GM12878 (cell line): ENCODE measurements around the gene C6orf52. TPM values are rescaled to one million over a fixed set of nuclear protein-coding genes. Genes with fewer than 3 reads are reported as not detected.

Experiments used
- ATAC-seq: fragments of 200-7000 bp; cut with Tn5 transposase; 3 replicates; pipeline ENCODE4 v1.9.1; 2020; ENCODE audit warnings: mild to moderate bottlenecking, moderate library complexity
- BruUV-seq: library from RNA; stranded (reverse); fragments of 400-500 nt; replicated peaks from 2 replicates; lab custom pipeline; 2021; lab: Mats Ljungman, UMichigan
- CTCF ChIA-PET: fragments of 300-600 bp; sonication (Branson Sonifier 250); formaldehyde crosslinking; extraction: SDS; loops from one replicate; lab custom pipeline; 2021; ENCODE audit warnings: inconsistent platforms; lab: Yijun Ruan, JAX
- POLR2A ChIA-PET: fragments of 350-600 bp; formaldehyde crosslinking; extraction: SDS; loops from one replicate; lab custom pipeline; 2021; ENCODE audit warnings: inconsistent platforms; lab: Charles Lee
- RAD21 ChIA-PET: fragments of 300-600 bp; sonication (Branson Sonifier 250); formaldehyde crosslinking; loops from one replicate; lab custom pipeline; 2023; ENCODE audit warnings: antibody characterized with exemption; ENCODE audit not compliant: unreplicated experiment; lab: Charles Lee
- SMC1A ChIA-PET: fragments of 300-600 bp; sonication (Branson Sonifier 250); formaldehyde crosslinking; loops from one replicate; lab custom pipeline; 2023; ENCODE audit not compliant: unreplicated experiment, uncharacterized antibody; lab: Charles Lee
- DNase-seq: peaks from one replicate; pipeline ENCODE4 v3.0.0-alpha.2; 2011; ENCODE audit warnings: low read depth, low spot score
- FAIRE-seq: peaks from 3 replicates; lab custom pipeline; 2011; peaks lifted over from hg19 to GRCh38; lab: Jason Lieb, UNC
- H2AFZ ChIP-seq: 2 replicates; pipeline ENCODE4 v1.6.0; 2011; ENCODE audit warnings: low read depth, low read length, control low read depth; ENCODE audit not compliant: control insufficient read depth
- H3K27ac ChIP-seq: 2 replicates; pipeline ENCODE4 v1.5.1; 2011; ENCODE audit warnings: control low read depth; ENCODE audit not compliant: control insufficient read depth, insufficient read depth
- H3K27me3 ChIP-seq, 2 experiments: replicated peaks in 1 of 2; 2 replicates each; pipeline versions ENCODE4 v1.6.0 to v1.6.1; 2011; ENCODE audit warnings: low read length in 1 of 2; ENCODE audit not compliant: control insufficient read depth in 2 of 2, insufficient read depth in 2 of 2
- H3K36me3 ChIP-seq, 2 experiments: 2 replicates each; pipeline ENCODE4 v1.5.1; 2011; ENCODE audit warnings: low read length in 1 of 2; ENCODE audit not compliant: control insufficient read depth in 2 of 2, insufficient read depth in 2 of 2
- H3K4me1 ChIP-seq: 2 replicates; pipeline ENCODE4 v1.6.1; 2011; ENCODE audit warnings: mild to moderate bottlenecking, low read length, moderate library complexity, mixed read lengths; ENCODE audit not compliant: control insufficient read depth, insufficient read depth
- H3K4me2 ChIP-seq: 2 replicates; pipeline ENCODE4 v1.6.0; 2011; ENCODE audit warnings: control low read depth; ENCODE audit not compliant: control insufficient read depth, insufficient read depth
- H3K4me3 ChIP-seq: fragments of 200-600 bp; sonication (generic); 2 replicates; pipeline ENCODE4 v1.5.1; 2016
- H3K79me2 ChIP-seq: 2 replicates; pipeline ENCODE4 v1.6.0; 2011; ENCODE audit warnings: low read length; ENCODE audit not compliant: control insufficient read depth, insufficient read depth
- H3K9ac ChIP-seq: 2 replicates; pipeline ENCODE4 v1.8.0; 2011; ENCODE audit warnings: low read length, control low read depth, mixed read lengths; ENCODE audit not compliant: control insufficient read depth, insufficient read depth
- H3K9me3 ChIP-seq: replicated peaks from 3 replicates; pipeline ENCODE4 v1.5.1; 2011; ENCODE audit warnings: mild to moderate bottlenecking, low read length; ENCODE audit not compliant: control insufficient read depth, insufficient read depth
- H4K20me1 ChIP-seq: 2 replicates; pipeline ENCODE4 v1.6.0; 2011; ENCODE audit not compliant: control insufficient read depth, insufficient read depth
- BACH1 ChIP-seq: fragments of 450-650 bp; IDR thresholded peaks from 2 replicates; pipeline ENCODE4 v1.6.1; 2017; ENCODE audit warnings: mild to moderate bottlenecking, borderline replicate concordance
- CREB1 ChIP-seq: IDR thresholded peaks from 2 replicates; pipeline ENCODE4 v1.6.1; 2012; ENCODE audit warnings: low read depth, mild to moderate bottlenecking, inconsistent platforms
- FOXK2 ChIP-seq: fragments of 450-650 bp; IDR thresholded peaks from 2 replicates; pipeline ENCODE4 v1.6.1; 2017; ENCODE audit warnings: mild to moderate bottlenecking, moderate library complexity
- KDM1A ChIP-seq: fragments of 200-600 bp; sonication (generic); IDR thresholded peaks from 2 replicates; pipeline ENCODE4 v1.6.1; 2016; ENCODE audit warnings: borderline replicate concordance
- NFXL1 ChIP-seq: fragments of 450-650 bp; IDR thresholded peaks from 2 replicates; pipeline ENCODE4 v1.6.1; 2017; ENCODE audit warnings: antibody characterized with exemption, mild to moderate bottlenecking, borderline replicate concordance
- NR2C1 ChIP-seq: fragments of 450-650 bp; IDR thresholded peaks from 2 replicates; pipeline ENCODE4 v1.6.1; 2017; ENCODE audit warnings: antibody characterized with exemption, mild to moderate bottlenecking, moderate library complexity
- NR2F1 ChIP-seq: fragments of 450-650 bp; conservative IDR thresholded peaks from 2 replicates; pipeline ENCODE4 v1.6.1; 2017; ENCODE audit warnings: mild to moderate bottlenecking
- POLR2AphosphoS5 ChIP-seq: IDR thresholded peaks from 2 replicates; pipeline ENCODE4 v1.6.1; 2011; ENCODE audit warnings: mild to moderate bottlenecking, low read length, inconsistent platforms
- RCOR1 ChIP-seq: conservative IDR thresholded peaks from 2 replicates; pipeline ENCODE4 v1.6.1; 2012; ENCODE audit warnings: low read depth, low read length, improper control_type of control experiment
- YBX1 ChIP-seq: fragments of 450-650 bp; IDR thresholded peaks from 2 replicates; pipeline ENCODE4 v1.6.1; 2016; ENCODE audit warnings: antibody characterized with exemption
- ZNF24 ChIP-seq: fragments of 450-650 bp; IDR thresholded peaks from 2 replicates; pipeline ENCODE4 v1.6.1; 2017; ENCODE audit warnings: antibody characterized with exemption, mild to moderate bottlenecking
- ZZZ3 ChIP-seq: IDR thresholded peaks from 2 replicates; pipeline ENCODE4 v1.6.1; 2011; ENCODE audit warnings: low read depth; ENCODE audit not compliant: control insufficient read depth, insufficient read length
- WGBS: methylation state at CpG from one replicate; pipeline ENCODE4 v1.1.6; 2016; ENCODE audit warnings: low lambda C conversion rate; ENCODE audit not compliant: insufficient replicate concordance, insufficient coverage; ENCODE audit errors: missing lambda C conversion rate; 5-methylcytosine and 5-hydroxymethylcytosine counted together
- in situ Hi-C: fragments of 300-500 bp; cut with MboI; formaldehyde crosslinking; loops from 9 replicates; pipeline ENCODE4 v1.14.3; 2018; ENCODE audit warnings: mixed read lengths
- intact Hi-C: fragments of 100-400 bp; cut with micrococcal nuclease; formaldehyde crosslinking; loops from one replicate; pipeline ENCODE4 v1.14.2; 2022; ENCODE audit not compliant: unreplicated experiment
- polyA plus RNA-seq, 11 experiments: library from polyadenylated mRNA; depleted of rRNA in 4 of 11; unstranded in 6 of 11; stranded (reverse) in 5 of 11; fragments of >200 nt; fragmentation: Nextera tagmentation in 4 of 11; fragmentation: Illumina TruSeq in 1 of 11; extraction: Ambion mirVana in 4 of 11; extraction: Trizol in 1 of 11; gene quantifications; 1 replicate in 1 of 11; 2 replicates in 10 of 11; pipeline versions ENCODE4 v1.2.1 to v1.2.3, GENCODE V29; 2011 to 2016; ENCODE audit warnings: inconsistent platforms in 2 of 11, missing spikeins in 2 of 11, low read depth in 1 of 11
- total RNA-seq, 4 experiments: library from RNA; depleted of rRNA in 3 of 4; stranded (reverse); fragments of >200 nt in 3 of 4; fragmentation: Illumina TruSeq in 1 of 4; extraction: Trizol in 1 of 4; gene quantifications; 2 replicates each; pipeline versions ENCODE4 v1.2.1 to v1.2.3, GENCODE V29; 2013 to 2021

The C6orf52 gene
- total and polyA plus RNA-seq, 10 of the 15 experiments (the other 5 are each of a cell fraction or from before 2014, with no cell fraction given), result 2.7 to 15.1 (median 4.9) TPM

GRCh38 chr6:10690651-10691445 lies 3.6 kb downstream of the C6orf52 start:
- ChIA-PET POLR2A (no interaction called here), SMC1A (interaction anchor here (0.8 to 1.7 kb wide), 3 partner anchors 33 to 162 kb away, joined by 3 to 4 read pairs (median 3); no protein-coding TSS in a partner anchor), CTCF (interaction anchor here (0.9 to 1.6 kb wide), 3 partner anchors 29 to 212 kb away, joined by 3 to 7 read pairs (median 3); no protein-coding TSS in a partner anchor), RAD21 (interaction anchor here (1.4 kb wide), 1 partner anchor 181 kb away, joined by 3 read pairs; no protein-coding TSS in a partner anchor)
- ATAC-seq (no peak), FAIRE-seq (no peak), DNase-seq (no peak)
- Histone ChIP-seq H3K27ac (no peak overlapping the region), H3K4me2 (no peak overlapping the region), H3K36me3 (no peaks in the 10 kb centered on the region), H2AFZ (no peak overlapping the region), H3K27me3 (no peaks in the 10 kb centered on the region), H3K9me3 (no peaks in the 10 kb centered on the region), H3K9ac (no peak overlapping the region), H3K4me1 (peaks cover 5% of the 10 kb centered on the region; the same call in 1 of the 2 replicates), H3K79me2 (peaks cover 25% of the 10 kb centered on the region), H3K4me3 (no peak overlapping the region), H4K20me1 (no peaks in the 10 kb centered on the region)
- in situ Hi-C loops (no loop called here), intact Hi-C loops (no loop called here)
- TF ChIP-seq ZNF24, result no peak
- BruUV-seq, result no TSS peak
- WGBS, result 91% methylated on average over 15 of the region's 15 CpGs

GRCh38 chr6:10687582-10687981 lies 6.8 kb downstream of the C6orf52 start:
- Histone ChIP-seq H3K9me3 (no peaks in the 10 kb centered on the region), H3K9ac (no peak overlapping the region), H3K79me2 (no peaks in the 10 kb centered on the region), H3K4me2 (no peak overlapping the region), H3K36me3 (no peaks in the 10 kb centered on the region), H2AFZ (no peak overlapping the region), H3K4me1 (no peaks in the 10 kb centered on the region), H4K20me1 (no peaks in the 10 kb centered on the region), H3K4me3 (no peak overlapping the region), H3K27ac (no peak overlapping the region), H3K27me3 (no peaks in the 10 kb centered on the region)
- RAD21 ChIA-PET, result no interaction called here
- FAIRE-seq, result no peak
- WGBS, result 54% methylated on average over 6 of the region's 6 CpGs
- no peak for TF ChIP-seq BACH1
- TF ChIP-seq NR2F1, result no peak
- TF ChIP-seq ZNF24, result no peak
- no peak for TF ChIP-seq RCOR1
- no peak for TF ChIP-seq KDM1A
- TF ChIP-seq YBX1, result no peak
- no peak for TF ChIP-seq ZZZ3
- TF ChIP-seq CREB1, result no peak
- TF ChIP-seq NR2C1, result no peak
- no peak for TF ChIP-seq NFXL1
- TF ChIP-seq POLR2AphosphoS5, result no peak
- TF ChIP-seq FOXK2, result no peak
- CTCF ChIA-PET, result no interaction called here
- no TSS peak for BruUV-seq
- no peak for ATAC-seq
- intact Hi-C loops, result no loop called here
- POLR2A ChIA-PET, result interaction anchor here (1.1 kb wide), 1 partner anchor 35 kb away, joined by 3 read pairs; the partner anchor contains the start of gene TMEM14C
- SMC1A ChIA-PET, result no interaction called here
- in situ Hi-C loops, result no loop called here
- DNase-seq, result no peak
